Stimulated activated naive B cell treated with anti-CD40 and anti-IgM and Interleukin-4, amounts not matched to agents 10 μg/mL and 1 μg/mL and 100 μg/mL, for 72 hours (primary cell): ENCODE measurements around the gene NLRP11.
"Not testable (repeated sequence)": the region's sequence is repeated elsewhere in the genome, so short reads cannot be mapped to it uniquely, and the experiment has no call there.

ENCODE experiments used
- ATAC-seq, 2 donors: fragments of 150-1000 bp; cut with Tn5 transposase; replicated peaks; 2 replicates each; pipeline ENCODE4 v1.10.0; 2021; ENCODE audit warnings: moderate library complexity in 1 of 2
- DNase-seq: peaks from one replicate; pipeline ENCODE4 v3.0.0; 2021
- H3K27ac Mint-ChIP-seq: one replicate; pipeline ENCODE4 v1.8.0; 2022; ENCODE audit warnings: mild to moderate bottlenecking, mixed read lengths
- H3K27me3 Mint-ChIP-seq, 2 donors: one replicate each; pipeline ENCODE4 v1.8.0; 2022; ENCODE audit warnings: mixed read lengths in 2 of 2
- H3K36me3 Mint-ChIP-seq, 2 donors: one replicate each; pipeline ENCODE4 v1.8.0; 2022; ENCODE audit warnings: mixed read lengths in 2 of 2, mild to moderate bottlenecking in 1 of 2
- H3K4me1 Mint-ChIP-seq, 2 donors: one replicate each; pipeline ENCODE4 v1.8.0; 2022; ENCODE audit warnings: mixed read lengths in 2 of 2, mild to moderate bottlenecking in 1 of 2
- H3K4me3 Mint-ChIP-seq, 2 donors: one replicate each; pipeline ENCODE4 v1.8.0; 2022; ENCODE audit warnings: mild to moderate bottlenecking in 2 of 2, mixed read lengths in 2 of 2, moderate library complexity in 1 of 2
- H3K9me3 Mint-ChIP-seq, 2 donors: one replicate each; pipeline ENCODE4 v1.8.0; 2022; ENCODE audit warnings: mixed read lengths in 2 of 2, mild to moderate bottlenecking in 1 of 2

Gene NLRP11

GRCh38 chr19:55756808-55757207 lies 75.0 kb downstream of the NLRP11 start:
- not testable (repeated sequence) for H3K9me3 Mint-ChIP-seq, DNase-seq, H3K36me3 Mint-ChIP-seq, H3K4me1 Mint-ChIP-seq, H3K4me3 Mint-ChIP-seq, H3K27ac Mint-ChIP-seq, ATAC-seq
- peaks cover 22 to 33% of the 10 kb centered on the region in 2 donors for H3K27me3 Mint-ChIP-seq

DNA sequence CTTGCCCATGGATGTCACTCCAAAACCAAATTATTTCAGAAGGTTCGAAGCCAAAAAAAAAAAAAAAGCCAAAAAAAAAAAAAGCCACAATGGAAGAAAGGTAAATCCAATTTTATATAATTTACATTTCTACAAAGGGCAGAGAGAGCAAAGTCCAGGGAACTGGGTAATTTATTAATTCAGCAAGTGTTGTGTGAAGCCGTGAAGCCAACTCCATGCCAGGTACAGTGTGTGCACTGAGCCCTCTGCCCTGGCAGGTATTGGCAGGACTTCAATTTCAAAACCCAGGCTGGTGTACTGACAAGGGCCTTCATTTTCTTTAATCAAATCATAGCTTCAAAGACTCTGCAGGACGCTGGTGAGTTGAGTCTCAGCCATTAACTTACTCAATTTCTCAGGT lies 78.4 kb downstream of the NLRP11 start:
- peaks cover 0 to 4% of the 10 kb centered on the region in 2 donors for H3K9me3 Mint-ChIP-seq
- H3K4me3 Mint-ChIP-seq: no peak overlapping the region
- DNase-seq (no peak), ATAC-seq (no peak)
- H3K36me3 Mint-ChIP-seq: no peaks in the 10 kb centered on the region
- peaks cover 17 to 26% of the 10 kb centered on the region in 2 donors for H3K27me3 Mint-ChIP-seq
- no peaks in the 10 kb centered on the region for H3K4me1 Mint-ChIP-seq
- H3K27ac Mint-ChIP-seq: no peak overlapping the region

DNA sequence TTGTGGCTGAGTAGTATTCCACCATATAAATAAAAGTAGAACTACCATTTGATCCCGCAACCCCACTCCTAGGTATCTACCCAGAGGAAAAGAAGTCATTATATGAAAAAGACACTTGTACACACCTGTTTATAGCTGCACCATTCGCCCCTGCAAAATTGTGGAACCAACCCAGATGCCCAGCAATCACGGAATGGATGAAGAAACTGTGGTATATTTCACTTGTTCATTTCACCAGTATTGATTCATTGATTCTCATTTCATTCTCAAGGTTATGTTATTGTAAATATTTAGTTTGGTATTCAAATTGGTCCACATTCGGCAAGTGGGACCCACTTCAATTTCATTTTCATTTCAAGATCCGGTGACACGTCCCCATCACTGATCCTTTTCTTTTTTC lies 81.1 kb downstream of the NLRP11 start:
- H3K4me3 Mint-ChIP-seq: no peak overlapping the region
- no peak for ATAC-seq

GRCh38 chr19:55738302-55738701 lies 93.5 kb downstream of the NLRP11 start, which contains the start of gene NLRP9:
NLRP9 (minus strand) TSS chr19:55738402; CDS start chr19:55738374, 28 bp downstream.
- DNase-seq (no peak), ATAC-seq (no peak)
- no peaks in the 10 kb centered on the region for H3K36me3 Mint-ChIP-seq
- H3K27ac Mint-ChIP-seq: no peak within 1 kb of the TSS
- H3K4me1 Mint-ChIP-seq: no peaks in the 10 kb centered on the region
- H3K4me3 Mint-ChIP-seq: no peak within 1 kb of the TSS
- H3K27me3 Mint-ChIP-seq: peaks cover 4 to 12% of the 10 kb centered on the region in 2 donors
- H3K9me3 Mint-ChIP-seq: no peaks in the 10 kb centered on the region

More for the DNA sequence above, 81.1 kb downstream of the NLRP11 start:
- Mint-ChIP-seq H3K27me3 (peaks cover 8 to 15% of the 10 kb centered on the region in 2 donors), H3K4me1 (no peaks in the 10 kb centered on the region), H3K9me3 (no peaks in the 10 kb centered on the region), H3K36me3 (no peaks in the 10 kb centered on the region), H3K27ac (no peak overlapping the region)
- DNase-seq: no peak
